K562 (cell line): ENCODE measurements around the gene LBX1. TPM values are rescaled to one million over a fixed set of nuclear protein-coding genes. Genes with fewer than 3 reads are reported as not detected.

Experiments
- ATAC-seq: fragments of 200-7000 bp; cut with Tn5 transposase; 3 replicates; pipeline ENCODE4 v1.9.1; 2020; ENCODE audit warnings: moderate library complexity
- BruUV-seq: library from RNA; stranded (reverse); fragments of 400-500 nt; replicated peaks from 2 replicates; lab custom pipeline; 2021; lab: Mats Ljungman, UMichigan
- CTCF ChIA-PET: fragments of 300-600 bp; formaldehyde crosslinking; extraction: SDS; loops from one replicate; lab custom pipeline; 2021; ENCODE audit warnings: low intra/inter-chr PET ratio; lab: Yijun Ruan, JAX
- POLR2A ChIA-PET: fragments of 300-600, 350-650 bp; sonication (Branson Sonifier 250); formaldehyde crosslinking; extraction: SDS; loops from one replicate; lab custom pipeline; 2021; ENCODE audit warnings: antibody characterized with exemption, inconsistent platforms; lab: Yijun Ruan, JAX
- DNase-seq, 4 experiments: peaks; one replicate each; pipeline versions ENCODE4 v3.0.0 to v3.0.0-alpha.2; 2011 to 2018; ENCODE audit warnings: low spot score in 3 of 4, mixed read lengths in 3 of 4; ENCODE audit errors: extremely low read depth in 1 of 4
- FAIRE-seq: peaks from 2 replicates; lab custom pipeline; 2011; peaks lifted over from hg19 to GRCh38; lab: Jason Lieb, UNC
- H2AFZ ChIP-seq: 2 replicates; pipeline ENCODE4 v1.6.0; 2011; ENCODE audit warnings: low read depth, low read length, control low read depth, inconsistent platforms
- H3K27ac ChIP-seq: fragments of 200-600 bp; 3 replicates; pipeline ENCODE4 v1.8.0; 2011; ENCODE audit warnings: low read depth, mild to moderate bottlenecking, control low read depth, inconsistent platforms, low read length, moderate library complexity, mixed read lengths; ENCODE audit errors: extremely low read depth
- H3K27me3 ChIP-seq, 2 experiments: fragments of 300-600 bp in 1 of 2; 2 replicates in 1 of 2; 3 replicates in 1 of 2; pipeline versions ENCODE4 v1.6.0 to v1.8.0; 2011; ENCODE audit warnings: inconsistent platforms in 2 of 2, low read length in 2 of 2, mild to moderate bottlenecking in 1 of 2, mixed read lengths in 1 of 2, moderate library complexity in 1 of 2; ENCODE audit not compliant: control insufficient read depth in 2 of 2, insufficient read depth in 2 of 2
- H3K36me3 ChIP-seq: fragments of 300-600 bp; 3 replicates; pipeline ENCODE4 v1.8.0; 2011; ENCODE audit warnings: mild to moderate bottlenecking, low read length, inconsistent platforms; ENCODE audit not compliant: control insufficient read depth, insufficient read depth
- H3K4me1 ChIP-seq, 2 experiments: fragments of 200-600 bp in 1 of 2; replicated peaks in 1 of 2; 2 replicates in 1 of 2; 3 replicates in 1 of 2; pipeline versions ENCODE4 v1.5.1 to v1.8.0; 2011; ENCODE audit warnings: inconsistent platforms in 2 of 2, low read length in 2 of 2, mild to moderate bottlenecking in 1 of 2, mixed read lengths in 1 of 2, moderate library complexity in 1 of 2; ENCODE audit not compliant: control insufficient read depth in 2 of 2, insufficient read depth in 2 of 2
- H3K4me2 ChIP-seq: 2 replicates; pipeline ENCODE4 v1.6.1; 2011; ENCODE audit warnings: low read length, control low read depth, inconsistent platforms, mixed read lengths; ENCODE audit not compliant: insufficient read depth
- H3K4me3 ChIP-seq: fragments of 200-600 bp; sonication (generic), shearing (Covaris generic); 2 replicates; pipeline ENCODE4 v1.5.1; 2016; ENCODE audit warnings: control low read depth, inconsistent platforms
- H3K79me2 ChIP-seq: fragments of 200-600 bp; 3 replicates; pipeline ENCODE4 v1.8.0; 2011; ENCODE audit warnings: low read length, inconsistent platforms; ENCODE audit not compliant: control insufficient read depth, insufficient read depth
- H3K9ac ChIP-seq, 2 experiments: 2 replicates each; pipeline versions ENCODE4 v1.6.0 to v1.6.1; 2011; ENCODE audit warnings: low read depth in 2 of 2, low read length in 2 of 2, control low read depth in 1 of 2, inconsistent platforms in 1 of 2, mild to moderate bottlenecking in 1 of 2, mixed read lengths in 1 of 2; ENCODE audit not compliant: insufficient read depth in 1 of 2
- H3K9me1 ChIP-seq: one replicate; pipeline ENCODE4 v1.6.0; 2011; ENCODE audit warnings: inconsistent platforms, mild to moderate bottlenecking, low read length, moderate library complexity; ENCODE audit not compliant: control insufficient read depth, insufficient read depth
- H3K9me3 ChIP-seq: replicated peaks from 2 replicates; pipeline ENCODE4 v1.5.1; 2011; ENCODE audit warnings: low read depth, low read length, inconsistent platforms; ENCODE audit not compliant: control insufficient read depth, insufficient read depth
- H4K20me1 ChIP-seq: replicated peaks from 2 replicates; pipeline ENCODE4 v1.6.1; 2011; ENCODE audit warnings: low read length, inconsistent platforms, mixed read lengths; ENCODE audit not compliant: control insufficient read depth, insufficient read depth
- EZH2 ChIP-seq: IDR thresholded peaks from 2 replicates; pipeline ENCODE4 v1.6.1; 2012; ENCODE audit warnings: low read depth, mild to moderate bottlenecking, inconsistent platforms, low read length, borderline replicate concordance
- MYC ChIP-seq, 2 experiments: fragments of 250-450 bp in 1 of 2; sonication (Bioruptor Pico) in 1 of 2; IDR thresholded peaks; 2 replicates each; pipeline versions ENCODE4 v1.5.1 to v1.6.1; 2012 to 2021; ENCODE audit warnings: low read depth in 2 of 2, borderline replicate concordance in 1 of 2, improper control_type of control experiment in 1 of 2, low read length in 1 of 2, mild to moderate bottlenecking in 1 of 2, moderate library complexity in 1 of 2
- RBM25 ChIP-seq: fragments of 200-400 bp; formaldehyde crosslinking; IDR thresholded peaks from 2 replicates; pipeline ENCODE4 v1.6.1; 2018; ENCODE audit warnings: low read length, low read depth, moderate library complexity; ENCODE audit not compliant: severe bottlenecking
- TCF7 ChIP-seq: sonication (generic); IDR thresholded peaks from 2 replicates; pipeline ENCODE4 v1.6.1; 2016; ENCODE audit warnings: antibody characterized with exemption, borderline replicate concordance
- ZFP36 ChIP-seq: fragments of 150-350 bp; IDR thresholded peaks from 2 replicates; pipeline ENCODE4 v1.6.1; 2018; ENCODE audit warnings: low read length, low read depth; ENCODE audit not compliant: partially characterized antibody
- ZNF354B ChIP-seq: fragments of 250-450 bp; sonication (Bioruptor Pico); IDR thresholded peaks from 2 replicates; pipeline ENCODE4 v1.4.0; 2020
- ZNF830 ChIP-seq: fragments of 250-450 bp; sonication (Bioruptor Pico); IDR thresholded peaks from 2 replicates; pipeline ENCODE4 v1.5.0; 2021; ENCODE audit warnings: mild to moderate bottlenecking
- WGBS: fragments of 100-300 bp; shearing (Covaris generic); methylation state at CpG from one replicate; pipeline ENCODE4 v1.1.6; 2016; ENCODE audit warnings: low coverage, mixed read lengths; ENCODE audit not compliant: insufficient coverage; ENCODE audit errors: missing lambda C conversion rate; 5-methylcytosine and 5-hydroxymethylcytosine counted together
- in situ Hi-C: fragments of 300-500 bp; cut with MboI; formaldehyde crosslinking; loops from 4 replicates; pipeline ENCODE4 v1.15.0; 2018; ENCODE audit warnings: inconsistent platforms, mixed read lengths
- intact Hi-C: fragments of 100-400 bp; cut with micrococcal nuclease; formaldehyde crosslinking; loops from 2 replicates; pipeline ENCODE4 v1.14.2; 2022
- polyA plus RNA-seq, 8 experiments: library from polyadenylated mRNA; depleted of rRNA in 4 of 8; stranded (reverse) in 5 of 8; unstranded in 3 of 8; fragments of >200 nt; fragmentation: Nextera tagmentation in 2 of 8; fragmentation: Illumina TruSeq in 1 of 8; extraction: Ambion mirVana in 2 of 8; extraction: Trizol in 1 of 8; gene quantifications; 2 replicates each; pipeline versions ENCODE4 v1.2.1 to v1.2.3, GENCODE V29; 2011 to 2014; ENCODE audit warnings: inconsistent platforms in 1 of 8, missing spikeins in 1 of 8
- total RNA-seq, 7 experiments: library from RNA; depleted of rRNA in 6 of 7; stranded (reverse); fragments of >200 nt in 6 of 7; fragmentation: Illumina TruSeq in 2 of 7; extraction: Trizol in 2 of 7; gene quantifications; 2 replicates each; pipeline versions ENCODE4 v1.2.1 to v1.2.3, GENCODE V29; 2011 to 2021; ENCODE audit warnings: low replicate concordance in 1 of 7
- TF ChIP-seq, protein P1 (sequence below): sonication (generic); IDR thresholded peaks from 2 replicates; pipeline ENCODE4 v1.6.1; 2016
- TF ChIP-seq, protein P2 (sequence below): fragments of 250-450 bp; sonication (Bioruptor Pico); IDR thresholded peaks from 2 replicates; pipeline ENCODE4 v1.9.0; 2021; ENCODE audit warnings: mild to moderate bottlenecking
- TF ChIP-seq, protein P3 (sequence below): fragments of 450-650 bp; formaldehyde crosslinking; IDR thresholded peaks from 2 replicates; pipeline ENCODE4 v1.4.0; 2022; ENCODE audit warnings: mild to moderate bottlenecking, moderate library complexity
- TF ChIP-seq, protein P4 (sequence below): IDR thresholded peaks from 3 replicates; pipeline ENCODE4 v1.6.1; 2011; ENCODE audit warnings: borderline replicate concordance, mild to moderate bottlenecking; ENCODE audit not compliant: insufficient read length, insufficient read depth
- TF ChIP-seq, protein P5 (sequence below): fragments of 150-350 bp; conservative IDR thresholded peaks from 2 replicates; pipeline ENCODE4 v1.6.1; 2014; ENCODE audit warnings: low read length

The LBX1 gene
- total and polyA plus RNA-seq, 9 of the 15 experiments (the other 6 are each of a cell fraction or from before 2014, with no cell fraction given) = not detected

DNA sequence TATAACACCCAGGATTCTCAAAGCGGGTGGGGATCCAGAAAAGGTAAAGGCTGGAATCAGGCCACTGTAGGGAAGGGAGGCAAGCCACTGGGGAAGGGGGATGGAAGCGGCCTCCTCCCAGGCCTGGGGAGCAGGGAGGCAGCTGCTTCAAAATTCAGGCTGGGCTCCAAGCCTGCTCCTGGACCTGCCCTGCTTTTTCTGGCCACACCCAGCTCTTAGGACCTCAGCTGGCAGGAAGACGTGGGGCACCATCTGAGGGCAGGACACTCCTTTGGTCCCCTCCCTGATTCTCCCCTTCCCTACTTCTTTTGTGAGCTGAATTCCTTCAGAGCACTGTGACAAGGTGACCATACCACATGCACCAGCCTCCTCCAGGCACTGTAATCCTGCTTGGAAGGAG is 4.6 kb upstream of the LBX1 start (continued):
- TF ChIP-seq TCF7 = no peak

DNA sequence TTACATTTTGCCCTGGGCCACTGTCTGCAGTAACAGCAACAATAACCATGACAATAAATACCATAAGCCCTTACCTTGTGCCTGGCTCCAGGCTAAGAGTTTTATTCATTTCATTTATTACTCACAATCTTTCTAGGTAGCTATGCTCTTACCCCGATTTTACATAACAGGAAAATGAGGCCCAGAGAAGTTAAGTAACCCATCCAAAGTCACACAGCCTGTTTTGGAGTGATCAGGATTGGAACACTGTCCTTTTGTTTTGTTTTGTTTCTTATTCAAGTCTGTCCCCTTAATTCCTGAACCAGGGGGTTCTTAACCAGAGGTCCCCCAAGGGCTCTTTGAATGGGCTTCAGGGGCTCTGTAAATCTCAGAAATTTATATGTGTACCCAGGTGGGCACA is 4.2 kb upstream of the LBX1 start:
- CTCF ChIA-PET = no interaction called here
- H3K9me3 ChIP-seq = no peaks in the 10 kb centered on the region
- POLR2A ChIA-PET = no interaction called here
- no peak for FAIRE-seq
- BruUV-seq = no TSS peak
- DNase-seq = no peak
- TF ChIP-seq, protein P1, sequence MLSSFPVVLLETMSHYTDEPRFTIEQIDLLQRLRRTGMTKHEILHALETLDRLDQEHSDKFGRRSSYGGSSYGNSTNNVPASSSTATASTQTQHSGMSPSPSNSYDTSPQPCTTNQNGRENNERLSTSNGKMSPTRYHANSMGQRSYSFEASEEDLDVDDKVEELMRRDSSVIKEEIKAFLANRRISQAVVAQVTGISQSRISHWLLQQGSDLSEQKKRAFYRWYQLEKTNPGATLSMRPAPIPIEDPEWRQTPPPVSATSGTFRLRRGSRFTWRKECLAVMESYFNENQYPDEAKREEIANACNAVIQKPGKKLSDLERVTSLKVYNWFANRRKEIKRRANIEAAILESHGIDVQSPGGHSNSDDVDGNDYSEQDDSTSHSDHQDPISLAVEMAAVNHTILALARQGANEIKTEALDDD = no peak
- TF ChIP-seq, protein P2, sequence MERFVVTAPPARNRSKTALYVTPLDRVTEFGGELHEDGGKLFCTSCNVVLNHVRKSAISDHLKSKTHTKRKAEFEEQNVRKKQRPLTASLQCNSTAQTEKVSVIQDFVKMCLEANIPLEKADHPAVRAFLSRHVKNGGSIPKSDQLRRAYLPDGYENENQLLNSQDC (CRISPR knock-in tag) = no peak
- TF ChIP-seq EZH2 (no peak), MYC (IDR thresholded peaks at IDR 0.05; ENCODE audit: low read depth, low read length) (no peak), MYC (CRISPR knock-in tag; IDR thresholded peaks at IDR 0.05; ENCODE audit: borderline replicate concordance, low read depth) (no peak), ZFP36 (peak; percentile 60), ZNF354B (no peak), RBM25 (peak; percentile 70), ZNF830 (no peak)
- TF ChIP-seq, protein P3, sequence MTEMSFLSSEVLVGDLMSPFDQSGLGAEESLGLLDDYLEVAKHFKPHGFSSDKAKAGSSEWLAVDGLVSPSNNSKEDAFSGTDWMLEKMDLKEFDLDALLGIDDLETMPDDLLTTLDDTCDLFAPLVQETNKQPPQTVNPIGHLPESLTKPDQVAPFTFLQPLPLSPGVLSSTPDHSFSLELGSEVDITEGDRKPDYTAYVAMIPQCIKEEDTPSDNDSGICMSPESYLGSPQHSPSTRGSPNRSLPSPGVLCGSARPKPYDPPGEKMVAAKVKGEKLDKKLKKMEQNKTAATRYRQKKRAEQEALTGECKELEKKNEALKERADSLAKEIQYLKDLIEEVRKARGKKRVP (CRISPR knock-in tag) = no peak
- TF ChIP-seq, protein P4, sequence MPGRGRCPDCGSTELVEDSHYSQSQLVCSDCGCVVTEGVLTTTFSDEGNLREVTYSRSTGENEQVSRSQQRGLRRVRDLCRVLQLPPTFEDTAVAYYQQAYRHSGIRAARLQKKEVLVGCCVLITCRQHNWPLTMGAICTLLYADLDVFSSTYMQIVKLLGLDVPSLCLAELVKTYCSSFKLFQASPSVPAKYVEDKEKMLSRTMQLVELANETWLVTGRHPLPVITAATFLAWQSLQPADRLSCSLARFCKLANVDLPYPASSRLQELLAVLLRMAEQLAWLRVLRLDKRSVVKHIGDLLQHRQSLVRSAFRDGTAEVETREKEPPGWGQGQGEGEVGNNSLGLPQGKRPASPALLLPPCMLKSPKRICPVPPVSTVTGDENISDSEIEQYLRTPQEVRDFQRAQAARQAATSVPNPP = no peak
- TF ChIP-seq, protein P5, sequence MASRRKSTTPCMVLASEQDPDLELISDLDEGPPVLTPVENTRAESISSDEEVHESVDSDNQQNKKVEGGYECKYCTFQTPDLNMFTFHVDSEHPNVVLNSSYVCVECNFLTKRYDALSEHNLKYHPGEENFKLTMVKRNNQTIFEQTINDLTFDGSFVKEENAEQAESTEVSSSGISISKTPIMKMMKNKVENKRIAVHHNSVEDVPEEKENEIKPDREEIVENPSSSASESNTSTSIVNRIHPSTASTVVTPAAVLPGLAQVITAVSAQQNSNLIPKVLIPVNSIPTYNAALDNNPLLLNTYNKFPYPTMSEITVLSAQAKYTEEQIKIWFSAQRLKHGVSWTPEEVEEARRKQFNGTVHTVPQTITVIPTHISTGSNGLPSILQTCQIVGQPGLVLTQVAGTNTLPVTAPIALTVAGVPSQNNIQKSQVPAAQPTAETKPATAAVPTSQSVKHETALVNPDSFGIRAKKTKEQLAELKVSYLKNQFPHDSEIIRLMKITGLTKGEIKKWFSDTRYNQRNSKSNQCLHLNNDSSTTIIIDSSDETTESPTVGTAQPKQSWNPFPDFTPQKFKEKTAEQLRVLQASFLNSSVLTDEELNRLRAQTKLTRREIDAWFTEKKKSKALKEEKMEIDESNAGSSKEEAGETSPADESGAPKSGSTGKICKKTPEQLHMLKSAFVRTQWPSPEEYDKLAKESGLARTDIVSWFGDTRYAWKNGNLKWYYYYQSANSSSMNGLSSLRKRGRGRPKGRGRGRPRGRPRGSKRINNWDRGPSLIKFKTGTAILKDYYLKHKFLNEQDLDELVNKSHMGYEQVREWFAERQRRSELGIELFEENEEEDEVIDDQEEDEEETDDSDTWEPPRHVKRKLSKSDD = no peak
- no peak overlapping the region for H2AFZ ChIP-seq
- H3K9me1 ChIP-seq = no peaks in the 10 kb centered on the region
- in situ Hi-C loops (no loop called here), intact Hi-C loops (no loop called here)
- H3K4me1 ChIP-seq = peaks cover 0 to 30% of the 10 kb centered on the region in 2 experiments; a peak in 2 of 5 replicates
- H3K36me3 ChIP-seq = no peaks in the 10 kb centered on the region
- H3K27me3 ChIP-seq = peaks cover 40 to 82% of the 10 kb centered on the region in 2 experiments
- no peaks in the 10 kb centered on the region for H3K79me2 ChIP-seq
- 0% methylated on average over 1 of the region's 1 CpG for WGBS
- no peak overlapping the region for H3K4me3 ChIP-seq
- no peak overlapping the region for H3K9ac ChIP-seq
- no peak for ATAC-seq
- no peaks in the 10 kb centered on the region for H4K20me1 ChIP-seq
- no peak overlapping the region for H3K4me2 ChIP-seq
- H3K27ac ChIP-seq = no peak overlapping the region
